Activated naive CD4-positive, alpha-beta T cell treated with Interleukin-2 at 50 U/mL for 16 hours (primary cell): ENCODE data around the gene RPAP2.
A peak's percentile ranks its signal among the peaks of the same experiment; 100 is the strongest.
"Not testable (repeated sequence)": the region's sequence is repeated elsewhere in the genome, so short reads cannot be mapped to it uniquely, and the experiment has no call there.

Experiments used
- DNase-seq: peaks from one replicate; pipeline ENCODE4 v3.0.0-alpha.2; 2020

RPAP2 gene

DNA sequence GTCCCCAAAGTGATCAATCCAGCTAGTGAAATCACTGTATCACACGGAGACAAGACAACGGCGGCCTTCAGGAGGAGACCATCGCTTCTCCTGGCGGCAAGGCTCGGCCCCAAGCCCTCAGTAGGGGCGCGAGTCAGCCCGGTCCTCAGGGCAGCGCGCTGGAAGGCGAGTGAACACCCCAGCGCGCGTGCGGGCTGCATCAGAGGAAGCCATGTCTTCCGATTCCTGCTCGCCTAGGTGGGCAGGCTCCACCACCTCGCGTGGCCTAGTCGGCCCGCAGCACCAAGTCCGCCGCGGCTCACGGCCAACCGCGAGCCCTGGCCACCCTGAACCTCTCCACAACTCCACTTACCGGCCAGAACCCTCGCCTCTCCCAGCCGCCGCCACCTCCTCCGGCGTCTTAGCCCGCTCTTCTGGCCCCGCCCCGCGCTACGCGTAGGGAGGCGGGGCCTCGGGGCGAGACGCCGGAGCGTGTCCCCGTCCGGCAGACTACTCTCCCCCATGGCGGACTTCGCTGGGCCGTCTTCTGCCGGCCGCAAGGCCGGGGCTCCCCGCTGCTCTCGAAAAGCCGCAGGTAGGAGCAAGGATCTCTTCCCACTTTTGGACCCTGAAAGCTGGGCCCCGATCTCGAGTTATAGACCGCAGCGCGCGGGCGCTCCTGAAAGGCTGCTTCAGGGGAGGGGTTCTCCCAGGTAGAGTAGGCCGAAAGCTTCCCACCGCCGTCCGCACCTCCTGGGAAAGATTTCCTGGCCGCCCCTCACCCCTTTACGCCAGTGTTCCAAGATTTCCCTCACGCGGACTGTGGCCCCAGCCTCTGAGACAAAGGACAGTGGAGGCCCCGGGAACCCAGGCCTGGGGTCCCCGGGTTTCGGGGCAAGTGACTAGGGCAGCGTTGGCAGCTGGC lies at the start of gene RPAP2, which contains the start of gene GLMN:
Gene RPAP2, plus strand, starts transcription at position 487 of the 904 bp plus-strand sequence. Its CDS starts 15 bp downstream, at position 502.
Gene GLMN, minus strand, starts transcription at position 415 of the 904 bp plus-strand sequence. CDS start 988 bp downstream, outside the sequence.
- peak; percentile 75 for DNase-seq

DNA sequence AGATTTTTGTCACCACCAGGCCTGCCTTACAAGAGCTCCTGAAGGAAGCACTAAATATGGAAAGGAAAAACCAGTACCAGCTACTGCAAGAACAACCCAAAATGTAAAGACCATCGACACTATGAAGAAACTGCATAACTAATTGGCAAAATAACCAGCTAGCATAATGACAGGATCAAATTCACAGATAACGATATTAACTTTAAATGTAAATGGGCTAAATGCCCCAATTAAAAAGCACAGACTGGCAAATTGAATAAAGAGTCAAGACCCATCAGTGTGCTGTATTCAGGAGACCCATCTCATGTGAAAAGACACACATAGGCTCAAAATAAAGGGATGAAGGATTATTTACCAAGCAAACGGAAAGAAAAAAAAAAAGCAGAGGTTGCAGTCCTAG lies 44.1 kb upstream of the RPAP2 start:
- DNase-seq = not testable (repeated sequence)

DNA sequence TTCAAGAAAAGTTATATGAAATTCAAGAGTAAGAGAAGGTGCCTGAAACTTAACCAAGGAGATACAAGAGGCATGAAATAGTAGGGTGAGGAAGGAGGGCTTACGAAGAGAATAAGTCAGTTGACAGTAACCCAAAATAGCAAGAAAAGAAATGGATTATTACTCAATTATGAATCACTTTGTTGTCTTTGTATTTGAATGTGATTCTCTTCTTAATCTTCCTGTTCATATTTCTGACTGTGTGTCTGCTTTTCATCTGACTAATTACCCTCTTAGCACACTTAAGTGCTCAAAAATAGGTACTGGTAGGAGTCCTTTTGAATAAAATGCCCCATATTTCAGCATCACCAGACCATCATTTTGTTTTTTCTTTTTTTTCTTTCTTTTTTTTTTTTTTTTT lies 39.5 kb upstream of the RPAP2 start:
- no peak for DNase-seq

DNA sequence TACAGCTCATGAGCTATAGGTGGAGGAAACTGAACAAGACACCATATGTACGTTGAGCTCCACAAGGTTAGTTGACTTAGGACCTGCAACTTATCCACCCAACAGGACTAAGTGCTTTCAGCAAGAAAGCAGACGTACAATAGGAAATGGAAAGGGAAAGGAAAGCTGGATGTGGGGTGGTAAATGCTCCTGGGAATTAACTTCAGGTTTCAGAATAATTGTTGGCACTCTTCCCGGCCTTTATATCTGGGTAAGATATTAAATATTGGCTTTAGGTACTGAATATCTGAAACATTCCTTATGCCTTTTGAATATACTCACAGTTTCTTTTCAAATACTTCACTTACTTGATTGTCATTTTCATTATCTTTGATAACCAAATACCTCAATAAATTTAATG lies 36.3 kb upstream of the RPAP2 start:
- DNase-seq = no peak

DNA sequence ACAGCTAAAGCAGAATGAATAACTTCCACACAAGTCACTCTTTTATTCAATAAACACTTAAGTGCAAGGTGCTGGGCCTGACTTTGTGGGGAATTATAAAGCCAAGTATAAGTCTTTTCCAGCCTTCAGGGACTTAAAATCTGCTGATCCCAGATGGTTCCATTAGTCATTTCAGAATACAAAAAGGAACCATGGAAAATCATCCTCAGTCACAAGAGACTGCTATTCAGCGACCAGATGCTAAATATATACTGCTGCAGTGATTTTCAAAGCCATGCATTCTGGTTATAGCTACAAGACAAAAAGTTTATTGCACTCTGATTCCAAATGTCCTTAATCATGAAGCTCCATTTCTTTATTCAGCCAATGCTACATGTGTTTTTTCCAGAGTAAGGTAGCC lies 25.8 kb upstream of the RPAP2 start:
- DNase-seq = no peak

DNA sequence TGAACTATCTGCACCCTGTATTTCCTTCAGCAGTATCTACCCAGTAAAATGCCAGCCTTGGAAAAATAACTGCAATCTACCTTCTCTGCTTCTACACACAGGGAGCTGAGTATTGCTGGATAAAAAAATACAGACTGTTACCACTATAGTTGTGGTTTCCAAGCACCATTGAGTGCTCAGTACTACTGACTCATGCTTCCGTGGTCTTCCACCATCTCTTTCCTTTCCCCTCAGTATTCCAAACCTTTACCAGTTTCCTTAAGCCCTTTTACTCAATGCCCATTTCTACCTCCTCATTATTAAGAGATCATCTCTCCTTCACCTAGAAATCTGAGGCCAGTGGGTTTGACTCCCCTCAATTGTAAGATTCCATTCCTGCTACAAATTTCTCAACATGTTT lies 23.9 kb upstream of the RPAP2 start:
- no peak for DNase-seq

DNA sequence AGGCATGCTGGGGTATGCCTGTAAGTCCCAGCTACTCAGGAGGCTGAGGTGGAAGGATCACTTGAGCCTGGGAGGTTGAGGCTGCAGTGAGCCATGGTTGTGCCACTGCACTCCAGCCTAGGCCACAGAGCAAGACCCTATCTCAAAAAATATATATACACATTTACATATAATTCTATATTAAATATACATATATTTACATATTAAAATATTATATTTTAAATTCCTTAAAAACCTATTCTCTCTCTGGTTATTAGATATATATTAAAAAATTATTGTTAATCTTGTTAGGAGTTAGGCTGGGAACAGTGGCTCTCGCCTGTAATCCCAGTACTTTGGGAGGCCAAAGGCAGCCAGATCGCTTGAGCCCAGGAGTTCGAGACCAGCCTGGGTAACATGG lies 22.8 kb upstream of the RPAP2 start:
- DNase-seq = no peak

DNA sequence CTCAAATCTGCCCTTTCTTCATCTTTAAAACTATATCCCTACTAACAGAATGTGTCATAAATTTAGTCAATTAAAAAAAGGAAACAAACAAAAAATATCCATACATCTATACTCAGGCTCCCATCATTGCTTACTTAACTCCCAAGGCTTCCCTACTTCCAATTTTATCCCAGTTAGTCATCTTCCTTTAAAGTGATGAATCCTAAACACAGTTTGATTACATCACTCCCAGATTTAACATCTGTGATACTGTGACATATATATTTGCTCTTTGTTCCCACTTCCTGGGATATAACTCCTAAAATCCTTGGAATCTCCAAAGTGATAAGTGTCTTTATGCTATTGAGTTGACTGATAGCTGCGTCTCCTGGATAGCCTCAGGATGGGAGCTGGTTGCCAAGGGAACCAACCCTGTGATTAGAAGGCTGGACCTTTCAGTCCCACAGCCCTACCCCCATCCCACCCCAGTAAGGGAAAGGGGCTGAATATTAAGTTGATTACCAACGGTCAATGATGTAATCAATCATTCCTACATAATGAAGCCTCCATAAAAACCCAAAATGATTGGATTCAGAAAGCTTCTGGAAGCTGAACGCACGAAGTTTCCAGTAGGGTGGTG lies 21.6 kb upstream of the RPAP2 start:
- no peak for DNase-seq

DNA sequence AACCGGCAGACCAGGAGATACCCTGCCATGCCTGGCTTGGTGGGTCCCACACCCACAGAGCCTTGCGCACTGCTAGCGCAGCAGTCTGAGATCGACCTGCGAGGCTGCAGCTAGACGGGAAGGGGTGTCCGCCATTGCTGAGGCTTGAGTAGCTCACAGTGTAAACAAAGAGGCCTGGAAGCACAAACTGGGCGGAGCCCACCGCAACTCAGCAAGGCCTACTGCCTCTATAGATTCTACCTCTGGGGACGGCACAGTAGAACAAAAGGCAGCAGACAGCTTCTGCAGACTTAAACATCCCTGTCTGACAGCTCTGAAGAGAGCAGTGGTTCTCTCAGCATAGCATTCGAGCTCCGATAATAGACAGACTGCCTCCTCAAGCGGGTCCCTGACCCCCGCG lies 19.1 kb upstream of the RPAP2 start:
- not testable (repeated sequence) for DNase-seq

DNA sequence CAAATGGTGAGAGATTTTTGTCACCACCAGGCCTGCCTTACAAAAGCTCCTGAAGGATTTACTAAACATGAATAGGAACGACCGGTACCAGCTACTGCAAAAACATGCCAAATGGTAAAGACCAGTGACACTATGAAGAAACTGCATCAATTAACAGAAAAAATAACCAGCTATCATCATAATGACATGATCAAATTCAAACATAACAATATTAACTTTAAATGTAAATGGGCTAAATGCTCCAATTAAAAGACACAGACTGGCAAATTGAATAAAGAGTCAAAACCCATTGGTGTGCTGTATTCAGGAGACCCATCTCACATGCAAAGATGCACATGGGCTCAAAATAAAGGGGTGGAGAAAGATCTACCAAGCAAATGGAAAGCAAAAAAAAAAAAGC lies 17.4 kb upstream of the RPAP2 start:
- DNase-seq = not testable (repeated sequence)

DNA sequence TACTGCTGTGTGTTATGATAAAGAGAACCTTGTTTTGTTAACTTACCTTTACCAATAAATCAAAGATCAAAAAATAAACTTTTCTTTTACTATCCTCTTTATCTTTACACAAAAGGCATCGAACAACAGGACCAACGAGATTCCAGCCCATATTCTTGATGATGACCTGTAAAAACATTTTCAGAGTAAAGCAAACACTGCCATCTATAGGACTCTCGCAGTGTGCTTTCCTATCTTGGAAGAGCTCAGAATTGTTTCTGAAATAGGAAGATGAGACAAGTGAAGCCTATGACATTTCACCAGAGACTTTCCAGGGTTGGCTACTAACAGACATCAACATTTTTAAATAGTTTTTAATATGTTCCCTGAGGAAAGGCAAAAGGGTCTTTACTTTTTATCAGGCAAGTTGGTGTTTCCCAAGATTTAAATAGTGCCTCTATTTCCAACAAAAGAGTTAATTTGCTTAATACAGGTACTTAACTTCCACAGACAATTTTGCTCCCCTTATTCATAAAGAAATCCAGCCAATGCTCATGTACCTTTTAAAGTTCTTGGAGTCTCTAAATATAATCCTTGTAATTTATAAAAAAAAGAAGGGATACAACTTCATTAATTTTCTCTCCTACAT lies 7.4 kb upstream of the RPAP2 start:
- DNase-seq = no peak

DNA sequence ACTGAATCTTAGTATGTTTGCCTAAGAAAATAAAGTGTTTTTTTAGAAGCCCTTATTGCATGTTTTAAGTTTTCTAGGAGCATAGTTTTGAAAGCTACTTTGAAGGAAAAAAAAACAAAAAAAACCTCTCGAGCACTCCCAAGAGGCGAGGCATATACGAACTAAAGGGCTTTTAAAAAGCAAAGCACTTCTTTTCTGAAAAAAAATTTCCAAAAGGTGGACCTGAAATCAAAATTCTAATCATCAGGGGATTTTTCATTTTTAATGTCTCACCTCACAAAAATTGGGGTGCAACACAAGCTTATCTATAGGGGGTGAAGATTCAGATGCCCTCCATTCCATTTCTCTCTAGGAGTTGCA lies 666 bp upstream of the RPAP2 start:
- no peak for DNase-seq

DNA sequence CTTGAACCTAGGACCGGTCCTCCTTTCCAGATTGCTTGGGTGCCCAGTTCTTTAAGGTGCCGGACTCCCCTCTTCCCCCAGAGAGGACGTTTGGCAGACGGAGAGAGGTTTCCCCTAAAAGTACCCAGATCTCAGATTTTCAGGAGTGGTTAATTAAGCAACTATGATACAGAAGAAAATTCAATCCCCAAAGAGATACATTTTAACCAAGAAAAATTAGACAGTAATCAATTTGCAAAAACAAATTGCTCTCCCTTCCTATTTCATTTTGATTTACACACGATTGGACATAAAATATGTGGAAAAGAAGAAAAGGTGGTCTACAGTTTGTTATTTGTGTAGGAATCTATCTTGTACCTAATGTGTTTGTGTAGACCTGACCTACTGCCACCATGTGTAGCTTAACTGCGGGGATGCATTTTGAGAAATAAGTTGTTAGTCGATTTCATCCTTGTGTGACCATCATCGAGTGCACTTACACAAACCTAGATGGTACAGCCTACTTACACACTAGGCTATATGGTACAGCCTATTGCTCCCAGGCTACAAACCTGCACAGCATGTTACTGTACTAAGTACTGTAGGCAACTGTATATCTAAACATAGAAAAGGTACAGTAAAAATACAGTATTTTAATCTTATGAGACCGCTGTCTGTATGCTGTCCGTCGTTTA lies 755 bp downstream of the RPAP2 start:
- DNase-seq = no peak

DNA sequence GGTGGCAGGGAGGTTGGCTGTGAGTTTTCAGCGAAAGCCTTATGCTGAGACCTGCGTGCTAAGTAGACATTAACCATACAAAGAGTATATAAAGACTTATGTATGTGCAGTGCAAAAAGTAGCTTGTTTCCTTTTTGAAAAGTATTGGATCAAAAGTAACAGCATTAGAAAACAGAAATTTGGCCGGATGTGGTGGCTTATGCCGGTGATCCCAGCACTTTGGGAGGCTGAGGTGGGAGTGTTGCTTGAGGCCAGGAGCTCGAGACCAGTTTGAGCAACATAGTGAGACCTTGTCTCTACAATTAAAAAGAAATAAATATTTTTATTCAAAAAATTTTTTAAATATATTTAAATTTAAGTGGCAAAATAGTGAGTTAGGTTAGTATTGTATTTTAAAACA lies 2.2 kb downstream of the RPAP2 start:
- no peak for DNase-seq

DNA sequence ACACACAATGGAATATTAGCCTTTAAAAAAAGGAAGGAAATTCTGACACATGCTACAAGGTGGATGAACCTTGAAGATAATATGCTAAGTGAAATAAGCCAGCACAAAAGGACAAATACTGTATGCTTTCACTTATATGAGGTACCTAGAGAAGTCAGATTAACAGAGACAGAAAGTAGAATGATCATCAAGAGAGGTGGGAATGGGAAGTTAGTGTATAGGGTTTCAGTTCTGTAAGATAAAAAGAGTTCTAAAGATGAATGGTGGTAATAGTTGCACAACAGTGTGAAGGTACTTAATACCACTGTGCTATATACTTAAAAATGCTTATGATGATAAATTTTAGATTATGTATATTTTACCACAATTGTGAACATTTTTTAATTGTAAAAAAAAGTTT lies 7.2 kb downstream of the RPAP2 start:
- DNase-seq = no peak

DNA sequence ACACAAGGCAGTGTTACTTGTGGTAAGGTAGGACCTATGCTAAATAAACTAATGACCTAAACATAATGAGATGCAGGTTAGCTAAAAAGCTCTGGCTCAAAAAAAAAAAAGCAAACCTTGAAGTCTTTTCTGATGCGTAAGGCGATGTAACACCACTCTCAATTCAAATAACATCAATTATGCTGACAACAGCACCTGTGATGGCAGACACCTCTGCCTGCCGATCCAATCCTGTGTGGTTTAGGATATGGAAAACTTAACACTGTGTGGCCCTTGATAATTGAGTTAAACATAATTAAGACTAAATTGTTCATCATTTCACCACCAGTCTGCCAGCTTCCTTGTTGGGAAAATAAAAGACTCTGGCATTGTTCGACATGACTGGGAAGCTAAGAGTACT lies 9.1 kb downstream of the RPAP2 start:
- no peak for DNase-seq

DNA sequence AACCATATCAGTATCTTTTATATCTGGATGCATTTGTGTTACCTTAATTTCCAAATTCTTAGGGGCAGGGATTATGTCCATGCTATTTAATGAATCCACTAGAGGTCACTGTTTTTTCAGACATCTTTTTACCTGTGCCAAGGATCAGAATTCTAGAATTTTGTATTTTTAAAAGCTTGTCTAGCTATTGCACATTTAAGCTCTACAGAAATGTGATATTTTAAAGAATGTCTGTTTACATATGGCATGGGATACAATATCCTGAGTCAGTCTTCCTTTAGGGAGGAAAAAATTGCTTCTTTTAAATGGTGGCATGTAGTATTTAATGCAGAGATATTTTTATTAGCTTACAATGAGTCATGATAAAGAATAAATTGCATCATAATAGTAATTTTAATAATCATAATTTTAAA lies 11.3 kb downstream of the RPAP2 start:
- DNase-seq = no peak

DNA sequence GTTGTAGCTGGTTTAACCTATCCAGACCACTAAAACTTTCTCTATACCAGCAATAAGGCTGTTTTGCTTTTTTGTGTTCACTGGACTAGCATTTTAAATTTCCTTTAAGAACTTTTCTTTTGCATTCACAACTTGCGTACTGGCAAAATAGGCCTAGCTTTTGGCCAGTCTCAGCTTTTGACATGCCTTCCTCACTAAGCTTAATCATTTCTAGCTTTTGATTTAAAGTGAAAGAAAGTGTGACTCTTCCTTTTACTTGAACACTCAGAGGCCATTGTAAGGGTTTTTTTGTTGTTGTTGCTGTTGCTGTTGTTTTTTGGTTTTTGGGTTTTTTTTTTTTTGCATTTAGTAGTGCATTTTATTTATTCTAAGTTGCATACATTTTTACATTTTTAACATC lies 15.2 kb downstream of the RPAP2 start:
- no peak for DNase-seq

DNA sequence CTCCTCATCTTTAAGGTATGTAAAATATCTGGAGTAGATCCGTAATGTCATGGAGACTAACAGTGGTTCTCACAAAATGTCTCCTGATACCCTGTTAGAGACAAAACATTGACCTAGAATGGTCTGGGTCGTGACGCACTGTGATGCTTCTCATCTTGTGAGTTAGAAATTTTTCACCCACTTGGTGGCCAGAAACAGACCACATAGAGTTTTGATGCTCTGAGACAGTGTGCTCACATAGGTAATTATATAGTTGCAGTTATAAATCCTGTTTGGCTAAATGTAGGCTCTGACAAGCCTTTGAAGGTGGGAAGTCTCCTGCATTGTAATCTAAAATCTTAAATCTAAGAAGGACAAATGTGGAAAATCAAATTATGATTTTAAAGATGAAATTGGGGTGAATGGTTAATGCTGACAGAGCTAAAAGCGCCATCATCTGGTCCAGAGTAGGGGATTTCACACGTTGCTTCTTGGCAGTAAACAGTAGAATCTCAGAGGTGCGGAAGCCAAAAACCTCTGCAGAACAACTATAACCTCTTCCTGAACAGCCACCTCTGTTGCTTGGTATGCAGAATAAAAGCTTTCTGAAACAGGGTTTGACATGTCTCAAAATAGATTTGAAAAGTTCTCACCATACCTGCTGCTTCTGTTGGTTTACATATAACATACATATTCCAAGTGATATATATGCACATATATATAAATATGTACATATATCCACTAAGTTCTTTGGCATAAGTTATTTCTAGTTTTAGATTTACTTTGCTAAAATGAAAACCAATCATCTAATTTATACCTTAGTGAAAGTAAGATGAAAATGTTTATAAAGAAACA lies 17.1 kb downstream of the RPAP2 start:
- DNase-seq = peak; percentile 18

DNA sequence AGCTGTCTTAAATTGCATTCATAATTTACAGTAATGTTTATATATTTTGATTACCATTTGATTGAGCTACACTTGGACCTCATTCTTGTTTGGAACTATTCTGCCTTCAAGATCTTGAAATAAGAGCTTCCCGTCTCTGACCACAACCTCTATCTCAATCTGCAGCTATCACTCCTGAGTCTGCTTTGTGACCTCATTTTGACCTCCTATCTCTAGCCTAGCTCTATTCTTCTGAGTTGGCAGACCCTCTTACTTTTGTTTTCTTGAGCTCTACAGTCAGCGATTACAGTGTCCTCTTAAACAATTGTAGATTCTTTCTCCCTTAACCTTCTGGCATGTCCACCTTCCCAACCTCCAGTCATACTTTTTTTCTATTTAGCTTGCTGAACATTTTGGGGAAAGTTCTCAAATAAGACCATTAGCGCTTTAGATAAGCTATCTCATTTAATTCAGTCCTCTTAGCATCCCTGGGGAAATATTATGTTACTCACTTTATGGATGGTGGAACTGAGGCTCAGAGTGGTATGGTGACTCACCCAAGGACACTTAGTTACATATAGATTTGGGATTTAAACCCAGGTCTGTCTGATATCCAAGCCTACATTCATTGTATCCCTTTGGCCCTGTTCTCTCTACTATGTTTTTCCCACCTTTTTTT lies 19.1 kb downstream of the RPAP2 start:
- no peak for DNase-seq
